ENCODE measurements around the gene GREM2. TPM values are rescaled to one million over a fixed set of nuclear protein-coding genes. Genes with fewer than 3 reads are reported as not detected.

The GREM2 gene
- total and polyA plus RNA-seq, 10 of the 15 experiments (the other 5 are each of a cell fraction or from before 2014, with no cell fraction given), result not detected

GRCh38 chr1:240474133-240474614 is 137.8 kb downstream of the GREM2 start (continued):
- no peak for TF ChIP-seq ZBTB40 (IDR thresholded peaks at IDR 0.05; ENCODE audit: borderline replicate concordance)
- no peak for TF ChIP-seq ASH2L (IDR thresholded peaks at IDR 0.05; ENCODE audit: borderline replicate concordance, low read depth)
- no peak for TF ChIP-seq EED (IDR thresholded peaks at IDR 0.05; ENCODE audit: low read depth)
- TF ChIP-seq MTA2 (IDR thresholded peaks at IDR 0.05; ENCODE audit: low read depth), result peak; percentile 67
- TF ChIP-seq, protein P1, sequence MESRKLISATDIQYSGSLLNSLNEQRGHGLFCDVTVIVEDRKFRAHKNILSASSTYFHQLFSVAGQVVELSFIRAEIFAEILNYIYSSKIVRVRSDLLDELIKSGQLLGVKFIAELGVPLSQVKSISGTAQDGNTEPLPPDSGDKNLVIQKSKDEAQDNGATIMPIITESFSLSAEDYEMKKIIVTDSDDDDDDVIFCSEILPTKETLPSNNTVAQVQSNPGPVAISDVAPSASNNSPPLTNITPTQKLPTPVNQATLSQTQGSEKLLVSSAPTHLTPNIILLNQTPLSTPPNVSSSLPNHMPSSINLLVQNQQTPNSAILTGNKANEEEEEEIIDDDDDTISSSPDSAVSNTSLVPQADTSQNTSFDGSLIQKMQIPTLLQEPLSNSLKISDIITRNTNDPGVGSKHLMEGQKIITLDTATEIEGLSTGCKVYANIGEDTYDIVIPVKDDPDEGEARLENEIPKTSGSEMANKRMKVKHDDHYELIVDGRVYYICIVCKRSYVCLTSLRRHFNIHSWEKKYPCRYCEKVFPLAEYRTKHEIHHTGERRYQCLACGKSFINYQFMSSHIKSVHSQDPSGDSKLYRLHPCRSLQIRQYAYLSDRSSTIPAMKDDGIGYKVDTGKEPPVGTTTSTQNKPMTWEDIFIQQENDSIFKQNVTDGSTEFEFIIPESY (IDR thresholded peaks at IDR 0.05), result no peak
- TF ChIP-seq, protein P2, sequence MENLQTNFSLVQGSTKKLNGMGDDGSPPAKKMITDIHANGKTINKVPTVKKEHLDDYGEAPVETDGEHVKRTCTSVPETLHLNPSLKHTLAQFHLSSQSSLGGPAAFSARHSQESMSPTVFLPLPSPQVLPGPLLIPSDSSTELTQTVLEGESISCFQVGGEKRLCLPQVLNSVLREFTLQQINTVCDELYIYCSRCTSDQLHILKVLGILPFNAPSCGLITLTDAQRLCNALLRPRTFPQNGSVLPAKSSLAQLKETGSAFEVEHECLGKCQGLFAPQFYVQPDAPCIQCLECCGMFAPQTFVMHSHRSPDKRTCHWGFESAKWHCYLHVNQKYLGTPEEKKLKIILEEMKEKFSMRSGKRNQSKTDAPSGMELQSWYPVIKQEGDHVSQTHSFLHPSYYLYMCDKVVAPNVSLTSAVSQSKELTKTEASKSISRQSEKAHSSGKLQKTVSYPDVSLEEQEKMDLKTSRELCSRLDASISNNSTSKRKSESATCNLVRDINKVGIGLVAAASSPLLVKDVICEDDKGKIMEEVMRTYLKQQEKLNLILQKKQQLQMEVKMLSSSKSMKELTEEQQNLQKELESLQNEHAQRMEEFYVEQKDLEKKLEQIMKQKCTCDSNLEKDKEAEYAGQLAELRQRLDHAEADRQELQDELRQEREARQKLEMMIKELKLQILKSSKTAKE (IDR thresholded peaks at IDR 0.05; ENCODE audit: low read depth, poor library complexity, severe bottlenecking), result no peak
- no peak for TF ChIP-seq TAF1 (IDR thresholded peaks at IDR 0.05; ENCODE audit: borderline replicate concordance, low read depth, low read length)
- TF ChIP-seq BHLHE40 (IDR thresholded peaks at IDR 0.05; ENCODE audit: borderline replicate concordance in 1 of 2, low read depth in 2 of 2, low read length in 1 of 2), result peak in 1 of 2 experiments; percentile 59; a peak in 2 of 4 replicates
- no peak for TF ChIP-seq CREM (IDR thresholded peaks at IDR 0.05; ENCODE audit: low read depth)
- TF ChIP-seq IKZF1 (conservative IDR thresholded peaks at IDR 0.05), result peak; percentile 34; the same call in 1 of the 2 replicates
- no peak for TF ChIP-seq RELA (IDR thresholded peaks at IDR 0.05; ENCODE audit: borderline replicate concordance, partially characterized antibody)
- TF ChIP-seq ZBTB4 (CRISPR knock-in tag; IDR thresholded peaks at IDR 0.05), result no peak
- TF ChIP-seq IKZF2 (IDR thresholded peaks at IDR 0.05), result peak; percentile 22 to 48; a peak in 2 of 4 replicates
- TF ChIP-seq, protein P3, sequence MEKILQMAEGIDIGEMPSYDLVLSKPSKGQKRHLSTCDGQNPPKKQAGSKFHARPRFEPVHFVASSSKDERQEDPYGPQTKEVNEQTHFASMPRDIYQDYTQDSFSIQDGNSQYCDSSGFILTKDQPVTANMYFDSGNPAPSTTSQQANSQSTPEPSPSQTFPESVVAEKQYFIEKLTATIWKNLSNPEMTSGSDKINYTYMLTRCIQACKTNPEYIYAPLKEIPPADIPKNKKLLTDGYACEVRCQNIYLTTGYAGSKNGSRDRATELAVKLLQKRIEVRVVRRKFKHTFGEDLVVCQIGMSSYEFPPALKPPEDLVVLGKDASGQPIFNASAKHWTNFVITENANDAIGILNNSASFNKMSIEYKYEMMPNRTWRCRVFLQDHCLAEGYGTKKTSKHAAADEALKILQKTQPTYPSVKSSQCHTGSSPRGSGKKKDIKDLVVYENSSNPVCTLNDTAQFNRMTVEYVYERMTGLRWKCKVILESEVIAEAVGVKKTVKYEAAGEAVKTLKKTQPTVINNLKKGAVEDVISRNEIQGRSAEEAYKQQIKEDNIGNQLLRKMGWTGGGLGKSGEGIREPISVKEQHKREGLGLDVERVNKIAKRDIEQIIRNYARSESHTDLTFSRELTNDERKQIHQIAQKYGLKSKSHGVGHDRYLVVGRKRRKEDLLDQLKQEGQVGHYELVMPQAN (conservative IDR thresholded peaks at IDR 0.05), result no peak
- TF ChIP-seq NR2C2 (IDR thresholded peaks at IDR 0.05; ENCODE audit: borderline replicate concordance, control insufficient read depth, insufficient read length, low read depth), result no peak
- TF ChIP-seq NR2F1 (conservative IDR thresholded peaks at IDR 0.05), result peak; percentile 80

Data from GM12878 (cell line).